Right atrium auricular region (tissue), 2 donors: ENCODE data around the gene MAT1A. TPM values are rescaled to one million over a fixed set of nuclear protein-coding genes. Genes with fewer than 3 reads are reported as not detected.
"Not testable (repeated sequence)": the region's sequence is repeated elsewhere in the genome, so short reads cannot be mapped to it uniquely, and the experiment has no call there.

Experiments
- DNase-seq: peaks from one replicate; pipeline ENCODE4 v3.0.0-alpha.2; 2019; ENCODE audit warnings: low spot score
- H3K27ac ChIP-seq, 2 donors: fragments of 200-600 bp; sonication (generic); 1 replicate in 1 of 2; 2 replicates in 1 of 2; pipeline ENCODE4 v1.5.1; 2016 to 2019
- H3K27me3 ChIP-seq, 2 donors: fragments of 200-600 bp; sonication (generic); one replicate each; pipeline versions ENCODE4 v1.5.1 to v1.6.0; 2017 to 2019
- H3K36me3 ChIP-seq: fragments of 200-600 bp; sonication (generic); one replicate; pipeline ENCODE4 v1.5.1; 2016
- H3K4me1 ChIP-seq, 2 donors: fragments of 200-600 bp; sonication (generic); one replicate each; pipeline versions ENCODE4 v1.5.1 to v1.6.0; 2017 to 2019
- H3K4me3 ChIP-seq, 2 donors: fragments of 200-600 bp; sonication (generic); 1 replicate in 1 of 2; 2 replicates in 1 of 2; pipeline ENCODE4 v1.5.1; 2017 to 2019; ENCODE audit warnings: mild to moderate bottlenecking in 1 of 2, moderate library complexity in 1 of 2
- H3K9me3 ChIP-seq, 2 donors: fragments of 200-600 bp; sonication (generic); one replicate each; pipeline ENCODE4 v1.5.1; 2019
- total RNA-seq, 2 donors: library from RNA; depleted of rRNA; stranded (reverse); fragments of >200 nt; gene quantifications; one replicate each; pipeline ENCODE4 v1.1.0, GENCODE V29; 2016
- TF ChIP-seq, protein P1 (sequence below), 2 donors: fragments of 200-600 bp; sonication (generic); IDR thresholded peaks; one replicate each; pipeline ENCODE4 v1.5.1; 2019; ENCODE audit warnings: antibody characterized with exemption in 2 of 2

The MAT1A gene
- total RNA-seq, 2 donors from 2014 or later: not detected

DNA sequence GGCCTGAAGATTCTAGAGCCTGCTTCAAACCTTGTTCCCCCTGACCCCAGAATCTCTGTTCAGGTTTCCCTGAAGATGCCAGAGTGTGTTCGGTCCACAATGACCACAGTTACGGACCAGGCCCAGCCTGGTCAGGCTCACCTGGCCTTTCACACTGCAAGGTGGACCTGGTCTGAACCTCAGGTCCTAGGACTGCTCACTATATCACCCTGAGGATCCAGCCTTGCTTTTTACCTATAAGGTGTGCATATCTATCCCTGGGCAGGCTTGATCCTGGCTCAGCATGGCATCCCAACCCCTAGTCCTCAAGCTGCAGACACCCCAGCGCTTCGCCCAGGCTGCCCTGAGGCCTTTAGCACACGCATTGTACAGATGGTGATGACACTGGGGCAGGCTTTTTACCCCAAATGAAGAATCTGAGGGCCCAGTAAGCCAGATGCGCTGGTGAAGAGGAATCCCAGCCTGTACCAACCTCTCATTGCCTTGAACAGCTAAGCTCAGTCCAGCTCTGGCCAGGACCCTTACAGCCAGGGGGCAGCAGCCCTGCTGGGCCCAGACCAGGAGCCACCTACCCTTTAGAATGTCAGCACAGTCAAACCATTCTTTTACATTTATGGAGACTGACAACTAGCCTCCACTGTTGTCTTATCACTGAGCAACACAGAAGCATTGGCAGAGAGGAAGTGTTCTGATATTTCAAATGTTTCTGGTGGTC, 28.0 kb downstream of the MAT1A start:
- Histone ChIP-seq H3K4me1 (no peaks in the 10 kb centered on the region), H3K4me3 (no peak overlapping the region), H3K27ac (no peak overlapping the region), H3K36me3 (no peaks in the 10 kb centered on the region), H3K27me3 (no peaks in the 10 kb centered on the region), H3K9me3 (no peaks in the 10 kb centered on the region)
- TF ChIP-seq, protein P1, sequence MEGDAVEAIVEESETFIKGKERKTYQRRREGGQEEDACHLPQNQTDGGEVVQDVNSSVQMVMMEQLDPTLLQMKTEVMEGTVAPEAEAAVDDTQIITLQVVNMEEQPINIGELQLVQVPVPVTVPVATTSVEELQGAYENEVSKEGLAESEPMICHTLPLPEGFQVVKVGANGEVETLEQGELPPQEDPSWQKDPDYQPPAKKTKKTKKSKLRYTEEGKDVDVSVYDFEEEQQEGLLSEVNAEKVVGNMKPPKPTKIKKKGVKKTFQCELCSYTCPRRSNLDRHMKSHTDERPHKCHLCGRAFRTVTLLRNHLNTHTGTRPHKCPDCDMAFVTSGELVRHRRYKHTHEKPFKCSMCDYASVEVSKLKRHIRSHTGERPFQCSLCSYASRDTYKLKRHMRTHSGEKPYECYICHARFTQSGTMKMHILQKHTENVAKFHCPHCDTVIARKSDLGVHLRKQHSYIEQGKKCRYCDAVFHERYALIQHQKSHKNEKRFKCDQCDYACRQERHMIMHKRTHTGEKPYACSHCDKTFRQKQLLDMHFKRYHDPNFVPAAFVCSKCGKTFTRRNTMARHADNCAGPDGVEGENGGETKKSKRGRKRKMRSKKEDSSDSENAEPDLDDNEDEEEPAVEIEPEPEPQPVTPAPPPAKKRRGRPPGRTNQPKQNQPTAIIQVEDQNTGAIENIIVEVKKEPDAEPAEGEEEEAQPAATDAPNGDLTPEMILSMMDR (IDR thresholded peaks at IDR 0.05): no peak
- no peak for DNase-seq

DNA sequence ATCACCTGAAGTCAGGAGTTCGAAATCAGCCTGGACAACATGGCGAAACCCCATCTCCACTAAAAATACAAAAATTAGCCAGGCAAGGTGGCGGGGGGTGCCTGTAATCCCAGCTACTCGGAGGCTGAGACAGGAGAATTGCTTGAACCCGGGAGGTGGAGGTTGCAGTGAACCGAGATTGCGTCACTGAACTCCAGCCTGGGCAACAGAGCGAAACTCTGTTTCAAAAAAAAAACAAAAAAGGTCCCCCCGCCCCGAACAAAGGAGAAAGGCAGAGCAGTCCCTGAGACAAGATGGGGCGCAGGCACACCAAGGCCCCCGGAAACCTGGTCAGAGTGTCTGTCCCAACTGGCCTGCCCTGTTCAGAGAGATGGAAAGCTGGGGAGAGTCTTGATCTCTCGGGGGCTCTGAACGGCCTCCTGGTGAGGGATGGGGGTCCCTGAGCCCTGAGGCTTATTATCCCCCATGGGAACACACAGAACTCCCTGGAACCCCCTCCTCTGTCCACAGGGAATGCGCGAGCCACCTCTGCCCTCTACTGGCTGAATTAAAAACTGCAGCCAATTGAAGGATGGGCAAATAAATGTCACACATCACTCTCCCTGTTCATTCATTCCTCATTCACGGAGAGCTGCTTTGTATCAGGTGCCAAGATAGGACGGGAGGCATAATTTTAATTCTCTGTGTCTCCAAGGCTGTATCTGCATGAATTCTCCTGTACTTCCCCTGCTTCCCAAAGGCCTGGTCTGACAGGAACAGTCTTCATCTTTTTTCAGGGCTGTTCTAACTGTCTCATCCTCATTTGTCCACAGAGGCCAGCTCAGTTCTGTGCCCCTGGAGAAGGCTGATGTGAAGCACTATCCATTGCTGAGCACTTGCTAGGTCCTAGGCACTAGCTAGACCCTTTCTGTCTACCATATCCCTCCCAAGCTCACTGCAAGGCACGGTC, 28.9 kb downstream of the MAT1A start:
- Histone ChIP-seq H3K4me3 (no peak overlapping the region), H3K9me3 (no peaks in the 10 kb centered on the region), H3K36me3 (no peaks in the 10 kb centered on the region), H3K27me3 (no peaks in the 10 kb centered on the region), H3K4me1 (no peaks in the 10 kb centered on the region), H3K27ac (no peak overlapping the region)
- no peak for DNase-seq
- TF ChIP-seq, protein P1 (IDR thresholded peaks at IDR 0.05): peak; percentile 78 to 86

DNA sequence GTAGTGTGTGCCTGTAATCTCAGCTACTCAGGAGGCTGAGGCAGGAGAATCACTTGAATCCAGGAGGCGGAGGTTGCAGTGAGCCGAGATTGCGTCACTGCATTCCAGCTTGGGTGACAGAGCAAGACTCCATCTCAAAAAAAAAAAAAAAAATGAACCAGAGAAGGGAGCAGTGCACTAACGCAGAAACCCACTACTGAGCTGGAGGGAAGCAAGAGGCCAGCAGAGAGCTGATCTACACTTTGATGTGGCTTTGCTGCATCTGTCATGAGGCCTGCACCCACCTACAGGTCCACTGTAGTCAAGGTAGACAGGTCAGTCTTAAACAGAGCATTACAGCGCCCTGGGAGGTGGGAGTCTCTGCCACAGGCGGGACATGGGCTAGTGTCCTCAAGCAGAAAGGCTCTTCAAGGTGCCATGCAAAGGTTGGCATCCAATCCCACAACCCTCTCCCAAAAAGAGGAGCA, 30.0 kb downstream of the MAT1A start:
- no peaks in the 10 kb centered on the region for H3K36me3 ChIP-seq
- no peaks in the 10 kb centered on the region for H3K9me3 ChIP-seq
- no peak overlapping the region for H3K27ac ChIP-seq
- H3K27me3 ChIP-seq: no peaks in the 10 kb centered on the region
- H3K4me3 ChIP-seq: no peak overlapping the region
- TF ChIP-seq, protein P1 (IDR thresholded peaks at IDR 0.05): no peak
- H3K4me1 ChIP-seq: no peaks in the 10 kb centered on the region
- no peak for DNase-seq

DNA sequence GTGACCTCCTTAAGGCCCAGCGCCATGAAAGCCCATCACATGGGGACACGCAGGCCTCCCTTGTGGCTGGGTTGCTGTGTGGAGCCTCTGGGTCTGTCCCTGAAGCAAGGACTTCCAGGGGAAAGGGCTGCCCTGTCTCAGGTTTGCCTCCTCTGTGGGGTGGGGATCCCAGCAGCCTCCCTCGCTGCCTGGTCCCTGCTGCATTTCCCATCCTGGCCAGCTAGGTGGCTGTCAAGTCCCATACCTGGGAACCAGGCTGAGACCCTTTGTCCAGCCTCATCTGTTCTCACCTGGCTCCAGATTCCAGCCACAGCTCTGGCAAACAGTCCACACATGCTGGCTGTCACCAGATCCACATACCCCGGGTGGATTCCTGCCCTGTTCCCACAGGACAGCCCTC, 32.7 kb downstream of the MAT1A start:
- not testable (repeated sequence) for H3K4me3 ChIP-seq, H3K27me3 ChIP-seq, H3K36me3 ChIP-seq, H3K27ac ChIP-seq, DNase-seq, H3K9me3 ChIP-seq, H3K4me1 ChIP-seq
- TF ChIP-seq, protein P1 (IDR thresholded peaks at IDR 0.05): peak in 1 of 2 donors; percentile 26

DNA sequence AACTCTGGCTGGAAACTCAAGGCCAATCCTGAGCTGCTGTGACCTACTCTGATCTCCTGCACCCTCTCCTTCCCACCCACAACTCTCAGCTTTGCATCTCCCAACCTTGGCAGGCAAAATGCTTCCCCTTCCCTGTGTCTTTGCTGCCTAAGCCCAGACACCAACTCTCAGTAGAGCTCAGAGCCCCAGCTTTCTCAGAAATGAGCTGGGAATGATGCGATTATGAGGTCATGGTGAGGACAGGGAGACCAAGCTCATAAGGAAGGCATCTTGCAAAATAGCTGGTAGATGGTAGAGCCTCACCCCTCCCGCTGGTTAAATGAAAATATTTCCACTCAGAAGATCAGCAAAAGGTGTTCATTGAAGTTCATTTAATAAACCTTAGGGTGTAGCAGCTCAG, 34.7 kb downstream of the MAT1A start:
- H3K4me3 ChIP-seq, H3K27ac ChIP-seq, H3K9me3 ChIP-seq, H3K36me3 ChIP-seq, H3K4me1 ChIP-seq, H3K27me3 ChIP-seq, DNase-seq: not testable (repeated sequence)

DNA sequence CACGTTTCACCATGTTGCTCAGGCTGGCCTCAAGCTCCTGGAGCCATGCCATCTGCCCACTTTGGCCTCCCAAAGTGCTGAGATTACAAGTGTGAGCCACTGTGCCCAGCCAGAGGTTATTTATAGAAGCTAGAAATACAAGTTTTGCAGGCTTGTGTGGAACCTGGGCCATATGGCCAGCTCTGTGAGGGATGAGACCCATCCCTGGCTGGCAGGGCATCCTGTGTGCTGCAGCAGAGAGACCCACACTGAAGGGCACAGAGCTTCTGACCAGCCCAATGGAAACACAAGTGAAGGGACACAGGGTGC, 35.5 kb downstream of the MAT1A start:
- not testable (repeated sequence) for H3K9me3 ChIP-seq, H3K4me1 ChIP-seq, H3K27me3 ChIP-seq, H3K4me3 ChIP-seq, H3K27ac ChIP-seq, DNase-seq, H3K36me3 ChIP-seq
